Panc1 (cell line): ENCODE results near the gene PRSS3. TPM values are rescaled to one million over a fixed set of nuclear protein-coding genes. Genes with fewer than 3 reads are reported as not detected.
A peak's percentile ranks its signal among the peaks of the same experiment; 100 is the strongest.
"Not testable (repeated sequence)": the region's sequence is repeated elsewhere in the genome, so short reads cannot be mapped to it uniquely, and the experiment has no call there.

Experiments used
- ATAC-seq: fragments of 200-7000 bp; cut with Tn5 transposase; 2 replicates; pipeline ENCODE4 v1.9.1; 2020; ENCODE audit warnings: mild to moderate bottlenecking, moderate library complexity
- BruUV-seq: library from RNA; stranded (reverse); fragments of 400-500 nt; replicated peaks from 2 replicates; lab custom pipeline; 2021; lab: Mats Ljungman, UMichigan
- CTCF ChIA-PET: fragments of 300-600 bp; sonication (Branson Sonifier 250); formaldehyde crosslinking; loops from one replicate; lab custom pipeline; 2022; ENCODE audit warnings: antibody characterized with exemption; lab: Charles Lee
- POLR2A ChIA-PET: fragments of 300-600 bp; sonication (Branson Sonifier 250); formaldehyde crosslinking; loops from one replicate; lab custom pipeline; 2022; ENCODE audit warnings: antibody characterized with exemption; lab: Charles Lee
- DNase-seq: peaks from one replicate; pipeline ENCODE4 v3.0.0-alpha.2; 2010; ENCODE audit warnings: low read depth, low spot score
- H3K27ac ChIP-seq: 2 replicates; pipeline ENCODE4 v1.5.1; 2011; ENCODE audit warnings: mild to moderate bottlenecking, low read length, inconsistent platforms
- H3K27me3 ChIP-seq: fragments of 200-500 bp; sonication (Bioruptor generic); 2 replicates; pipeline ENCODE4 v1.6.0; 2014; ENCODE audit warnings: low read length, inconsistent platforms; ENCODE audit not compliant: control insufficient read depth, insufficient read depth
- H3K36me3 ChIP-seq: fragments of 200-500 bp; sonication (Bioruptor generic); 2 replicates; pipeline ENCODE4 v1.5.1; 2014; ENCODE audit warnings: inconsistent platforms, mild to moderate bottlenecking, low read length, moderate library complexity; ENCODE audit not compliant: control insufficient read depth, insufficient read depth
- H3K4me1 ChIP-seq: 2 replicates; pipeline ENCODE4 v1.5.1; 2011; ENCODE audit warnings: inconsistent platforms, mild to moderate bottlenecking, low read length, moderate library complexity; ENCODE audit not compliant: control insufficient read depth, insufficient read depth
- H3K4me3 ChIP-seq, 2 experiments: 2 replicates each; pipeline ENCODE4 v1.5.1; 2011 to 2012; ENCODE audit warnings: low read depth in 2 of 2, low read length in 2 of 2, mild to moderate bottlenecking in 2 of 2, inconsistent platforms in 1 of 2, moderate library complexity in 1 of 2
- H3K9me3 ChIP-seq: fragments of 200-500 bp; sonication (Bioruptor generic); 2 replicates; pipeline ENCODE4 v1.5.1; 2014; ENCODE audit warnings: low read depth, mild to moderate bottlenecking, inconsistent platforms, low read length, moderate library complexity; ENCODE audit not compliant: control insufficient read depth, insufficient read depth
- CTCF ChIP-seq: fragments of 450-650 bp; IDR thresholded peaks from 2 replicates; pipeline ENCODE4 v1.5.1; 2017; ENCODE audit warnings: mild to moderate bottlenecking
- POLR2AphosphoS5 ChIP-seq: IDR thresholded peaks from 2 replicates; pipeline ENCODE4 v1.6.1; 2012; ENCODE audit warnings: mild to moderate bottlenecking, low read depth, low read length, moderate library complexity
- REST ChIP-seq, 2 experiments: IDR thresholded peaks; 2 replicates each; pipeline ENCODE4 v1.6.1; 2011 to 2012; ENCODE audit warnings: low read depth in 2 of 2, control low read depth in 1 of 2, low read length in 1 of 2, mild to moderate bottlenecking in 1 of 2, moderate library complexity in 1 of 2; ENCODE audit not compliant: insufficient read depth in 1 of 2
- SIN3A ChIP-seq: IDR thresholded peaks from 2 replicates; pipeline ENCODE4 v1.6.1; 2012; ENCODE audit warnings: low read depth, mild to moderate bottlenecking, low read length, moderate library complexity, borderline replicate concordance; ENCODE audit not compliant: insufficient read depth
- TCF7L2 ChIP-seq: IDR thresholded peaks from 2 replicates; pipeline ENCODE4 v1.6.1; 2011; ENCODE audit warnings: mild to moderate bottlenecking, low read depth, low read length, inconsistent platforms
- in situ Hi-C: cut with HindIII; loops from 2 replicates; pipeline ENCODE4 v1.10.0; 2016; ENCODE audit warnings: low sequenced_read_pairs, low pct_unique_long_range_greater_than_20kb
- intact Hi-C: fragments of 100-400 bp; cut with micrococcal nuclease; formaldehyde crosslinking; loops from one replicate; pipeline ENCODE4 v1.10.0; 2022; ENCODE audit not compliant: unreplicated experiment
- total RNA-seq: library from RNA; stranded (reverse); gene quantifications from one replicate; pipeline ENCODE4 v1.2.1, GENCODE V29; 2021; ENCODE audit not compliant: unreplicated experiment

The PRSS3 gene
- total RNA-seq, 1 experiment from 2014 or later = 1.0 TPM

GRCh38 chr9:33762343-33762742, 33.0 kb upstream of the PRSS3 start:
- intact Hi-C loops = no loop called here
- H3K36me3 ChIP-seq = no peaks in the 10 kb centered on the region
- ATAC-seq (no peak), DNase-seq (no peak)
- H3K4me1 ChIP-seq = no peaks in the 10 kb centered on the region
- H3K27me3 ChIP-seq = peaks cover under 1% of the 10 kb centered on the region; the same call in 1 of the 2 replicates
- H3K4me3 ChIP-seq = no peak overlapping the region
- ChIA-PET CTCF (interaction anchor here (0.6 kb wide), 1 partner anchor 124 kb away, joined by 6 read pairs; no protein-coding TSS in a partner anchor), POLR2A (no interaction called here)
- in situ Hi-C loops = no loop called here
- TF ChIP-seq SIN3A = no peak
- no peak for TF ChIP-seq TCF7L2
- no peak for TF ChIP-seq REST (IDR thresholded peaks at IDR 0.05; ENCODE audit: insufficient read depth in 1 of 2, low read depth in 2 of 2, low read length in 1 of 2)
- TF ChIP-seq POLR2AphosphoS5 = no peak
- TF ChIP-seq CTCF = no peak
- no peak overlapping the region for H3K27ac ChIP-seq
- H3K9me3 ChIP-seq = no peaks in the 10 kb centered on the region
- no TSS peak for BruUV-seq

GRCh38 chr9:33763709-33764108, 31.7 kb upstream of the PRSS3 start:
- POLR2A ChIA-PET, H3K27me3 ChIP-seq, H3K9me3 ChIP-seq, ATAC-seq, H3K36me3 ChIP-seq, H3K4me1 ChIP-seq, H3K4me3 ChIP-seq, in situ Hi-C loops, DNase-seq, BruUV-seq, intact Hi-C loops, CTCF ChIA-PET, H3K27ac ChIP-seq: not testable (repeated sequence)

- ATAC-seq (0 out of 2 replicates have a peak, but pooled peaks have one; percentile 63), DNase-seq (no peak)
- in situ Hi-C loops (no loop called here), intact Hi-C loops (no loop called here)
- H3K36me3 ChIP-seq = no peaks in the 10 kb centered on the region
- TF ChIP-seq POLR2AphosphoS5 = no peak
- H3K9me3 ChIP-seq = no peaks in the 10 kb centered on the region
- ChIA-PET CTCF (no interaction called here), POLR2A (no interaction called here)
- no peaks in the 10 kb centered on the region for H3K4me1 ChIP-seq
- H3K27ac ChIP-seq = no peak overlapping the region
- H3K4me3 ChIP-seq = no peak overlapping the region
- no peaks in the 10 kb centered on the region for H3K27me3 ChIP-seq
- no TSS peak for BruUV-seq
These were observed 29.9 kb upstream of the PRSS3 start for GRCh38 chr9:33765411-33765810.

- CTCF ChIA-PET, H3K4me3 ChIP-seq, H3K9me3 ChIP-seq, POLR2A ChIA-PET, DNase-seq, H3K4me1 ChIP-seq, in situ Hi-C loops, intact Hi-C loops, H3K27me3 ChIP-seq, H3K36me3 ChIP-seq, BruUV-seq, H3K27ac ChIP-seq: not testable (repeated sequence)
- peak; percentile 51 for ATAC-seq
These were observed 25.0 kb upstream of the PRSS3 start for GRCh38 chr9:33770156-33770880.

GRCh38 chr9:33773135-33773534, 22.2 kb upstream of the PRSS3 start:
- H3K4me3 ChIP-seq, in situ Hi-C loops, CTCF ChIA-PET, H3K36me3 ChIP-seq, H3K27me3 ChIP-seq, DNase-seq, POLR2A ChIA-PET, ATAC-seq, H3K27ac ChIP-seq, H3K4me1 ChIP-seq, H3K9me3 ChIP-seq, BruUV-seq, intact Hi-C loops: not testable (repeated sequence)
